Osteoblast (primary cell): ENCODE results near the gene FAM168B. TPM values are rescaled to one million over a fixed set of nuclear protein-coding genes. Genes with fewer than 3 reads are reported as not detected.

Experiments used
- DNase-seq: peaks from one replicate; pipeline ENCODE4 v3.0.0; 2011; ENCODE audit warnings: low spot score, mixed read lengths; ENCODE audit not compliant: insufficient read length; ENCODE audit errors: missing footprints
- H2AFZ ChIP-seq: 2 replicates; pipeline ENCODE4 v1.6.0; 2011; ENCODE audit warnings: mild to moderate bottlenecking, low read length
- H3K27ac ChIP-seq: 2 replicates; pipeline ENCODE4 v1.5.1; 2011; ENCODE audit warnings: mild to moderate bottlenecking, low read depth, low read length, moderate library complexity
- H3K27me3 ChIP-seq: 2 replicates; pipeline ENCODE4 v1.6.0; 2012; ENCODE audit warnings: mild to moderate bottlenecking, control low read depth, inconsistent platforms, low read length, moderate library complexity; ENCODE audit not compliant: insufficient read depth
- H3K36me3 ChIP-seq: 2 replicates; pipeline ENCODE4 v1.5.1; 2011; ENCODE audit warnings: mild to moderate bottlenecking, low read length, control low read depth, moderate library complexity; ENCODE audit not compliant: insufficient read depth
- H3K4me1 ChIP-seq: 2 replicates; pipeline ENCODE4 v1.5.1; 2011; ENCODE audit warnings: mild to moderate bottlenecking, low read length, control low read depth, moderate library complexity; ENCODE audit not compliant: insufficient read depth
- H3K4me2 ChIP-seq: 2 replicates; pipeline ENCODE4 v1.6.0; 2011; ENCODE audit warnings: mild to moderate bottlenecking, low read length; ENCODE audit not compliant: insufficient read depth
- H3K4me3 ChIP-seq: fragments of 200-600 bp; sonication (generic); 3 replicates; pipeline ENCODE4 v1.5.1; 2012; ENCODE audit warnings: mild to moderate bottlenecking, low read length, inconsistent platforms; ENCODE audit not compliant: insufficient read depth
- H3K79me2 ChIP-seq: 2 replicates; pipeline ENCODE4 v1.6.0; 2012; ENCODE audit warnings: mild to moderate bottlenecking, low read length, control low read depth, inconsistent platforms; ENCODE audit not compliant: insufficient read depth
- H3K9me3 ChIP-seq: 2 replicates; pipeline ENCODE4 v1.5.1; 2011; ENCODE audit warnings: low read depth, low read length, control low read depth
- H4K20me1 ChIP-seq: 2 replicates; pipeline ENCODE4 v1.6.0; 2012; ENCODE audit warnings: mild to moderate bottlenecking, low read length, control low read depth; ENCODE audit not compliant: insufficient read depth
- CTCF ChIP-seq: IDR thresholded peaks from 2 replicates; pipeline ENCODE4 v1.5.1; 2011; ENCODE audit warnings: mild to moderate bottlenecking, low read depth, low read length, moderate library complexity; ENCODE audit errors: extremely low read depth
- total RNA-seq: library from RNA; depleted of rRNA; stranded (reverse); fragments of >200 nt; gene quantifications from 2 replicates; pipeline ENCODE4 v1.2.3, GENCODE V29; 2012

Gene FAM168B
- total RNA-seq, 1 donor = 117 TPM

- peak; percentile 89 for DNase-seq
Observed at GRCh38 chr2:131042148-131042775, 51.0 kb downstream of the FAM168B start.

GRCh38 chr2:131041402-131042147 lies 51.7 kb downstream of the FAM168B start:
- H3K4me2 ChIP-seq = no peak overlapping the region
- peaks cover 4% of the 10 kb centered on the region for H4K20me1 ChIP-seq
- H2AFZ ChIP-seq = no peak overlapping the region
- H3K9me3 ChIP-seq = no peaks in the 10 kb centered on the region
- no peak for TF ChIP-seq CTCF
- no peak for DNase-seq
- no peaks in the 10 kb centered on the region for H3K4me1 ChIP-seq
- H3K36me3 ChIP-seq = no peaks in the 10 kb centered on the region
- H3K27me3 ChIP-seq = no peaks in the 10 kb centered on the region
- no peaks in the 10 kb centered on the region for H3K79me2 ChIP-seq
- H3K27ac ChIP-seq = no peak overlapping the region
- H3K4me3 ChIP-seq = no peak overlapping the region

More at GRCh38 chr2:131042148-131042775, 51.0 kb downstream of the FAM168B start:
- TF ChIP-seq CTCF = no peak
- Histone ChIP-seq H3K79me2 (no peaks in the 10 kb centered on the region), H3K36me3 (peaks cover 2% of the 10 kb centered on the region), H3K4me3 (no peak overlapping the region), H3K27ac (no peak overlapping the region), H4K20me1 (peaks cover 3% of the 10 kb centered on the region), H3K4me2 (no peak overlapping the region), H3K27me3 (no peaks in the 10 kb centered on the region), H2AFZ (no peak overlapping the region), H3K9me3 (no peaks in the 10 kb centered on the region), H3K4me1 (no peaks in the 10 kb centered on the region)

- peak; percentile 93 for DNase-seq
- no peak overlapping the region for H3K27ac ChIP-seq
Observed at GRCh38 chr2:131040661-131041401, 52.4 kb downstream of the FAM168B start.

More at GRCh38 chr2:131040661-131041401, 52.4 kb downstream of the FAM168B start:
- Histone ChIP-seq H3K4me3 (no peak overlapping the region), H3K27me3 (peaks cover under 1% of the 10 kb centered on the region), H3K9me3 (no peaks in the 10 kb centered on the region), H3K36me3 (no peaks in the 10 kb centered on the region), H3K4me1 (no peaks in the 10 kb centered on the region), H4K20me1 (peaks cover 9% of the 10 kb centered on the region), H3K4me2 (no peak overlapping the region), H3K79me2 (no peaks in the 10 kb centered on the region), H2AFZ (no peak overlapping the region)
- no peak for TF ChIP-seq CTCF
